HUDEP-2 (cell line): Measurements from ENCODE around the gene LIPM.
A peak's percentile ranks its signal among the peaks of the same experiment; 100 is the strongest.

Source experiments
- DNase-seq, 76 experiments: peaks; one replicate each; lab custom pipeline; 2025; ENCODE audit not compliant: unreplicated experiment in 76 of 76; lab: John Stamatoyannopoulos, UW

Gene LIPM

GRCh38 chr10:88800152-88801125 lies 2.1 kb upstream of the LIPM start:
- peak in 68 of 76 experiments; percentile 7 to 87 (median 54) for DNase-seq

GRCh38 chr10:88803641-88804040 lies 1.1 kb downstream of the LIPM start:
- no peak for DNase-seq

DNA sequence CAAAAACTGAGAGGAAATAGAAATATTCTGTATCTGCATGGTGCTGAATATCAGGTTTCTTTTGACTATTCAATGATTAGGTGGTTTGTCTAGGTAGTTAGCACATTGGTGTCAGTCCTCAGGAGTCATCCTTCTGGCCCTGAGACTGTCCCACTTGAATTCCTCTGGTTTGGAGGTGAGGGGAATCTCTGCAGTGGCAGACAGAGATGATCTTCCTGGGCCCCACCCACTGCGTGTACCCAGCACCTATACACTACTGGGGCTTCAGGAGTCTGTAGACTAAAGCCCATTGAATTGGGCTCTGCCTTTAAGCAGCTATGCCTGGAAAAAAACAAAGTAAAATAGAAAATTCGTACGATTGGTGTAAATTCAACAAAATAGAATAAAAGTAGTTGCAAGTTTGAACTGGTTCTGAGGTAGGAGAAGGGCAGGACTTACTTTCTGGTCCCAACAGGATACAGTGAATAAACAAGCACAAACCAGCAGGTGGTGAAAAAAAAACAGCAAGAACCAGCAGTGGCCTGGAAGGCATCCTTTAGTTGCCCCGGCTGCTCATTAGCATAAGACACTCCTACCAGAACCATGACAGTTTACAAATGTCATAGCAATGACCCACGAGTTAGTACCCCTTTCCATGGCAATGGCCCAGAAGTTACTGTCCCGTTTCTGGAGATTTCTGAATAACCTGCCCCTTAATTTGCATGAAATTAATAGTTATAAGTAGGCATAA lies 1.7 kb downstream of the LIPM start:
- DNase-seq: no peak

GRCh38 chr10:88805361-88805760 lies 2.8 kb downstream of the LIPM start:
- no peak for DNase-seq

GRCh38 chr10:88805924-88806323 lies 3.4 kb downstream of the LIPM start:
- DNase-seq: no peak

DNA sequence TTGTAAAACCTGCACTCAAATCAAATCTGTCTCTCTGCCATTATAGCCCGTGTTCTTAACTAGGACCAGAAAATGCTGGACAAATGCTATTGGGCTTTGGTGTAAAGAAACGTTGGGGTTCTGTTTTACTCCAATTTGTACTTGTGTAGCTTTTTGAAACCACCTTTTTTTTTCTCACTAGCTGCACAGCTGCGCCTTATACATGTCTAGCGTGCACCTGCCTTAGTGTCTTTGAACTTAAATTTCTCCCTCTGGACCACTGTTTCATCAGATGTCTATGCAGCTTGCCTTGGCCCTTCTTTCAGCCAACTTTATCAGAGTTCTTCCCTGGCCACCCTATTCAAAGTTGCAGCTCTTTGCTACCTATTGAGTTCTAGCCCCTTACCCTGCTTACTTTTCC lies 7.1 kb downstream of the LIPM start:
- no peak for DNase-seq

DNA sequence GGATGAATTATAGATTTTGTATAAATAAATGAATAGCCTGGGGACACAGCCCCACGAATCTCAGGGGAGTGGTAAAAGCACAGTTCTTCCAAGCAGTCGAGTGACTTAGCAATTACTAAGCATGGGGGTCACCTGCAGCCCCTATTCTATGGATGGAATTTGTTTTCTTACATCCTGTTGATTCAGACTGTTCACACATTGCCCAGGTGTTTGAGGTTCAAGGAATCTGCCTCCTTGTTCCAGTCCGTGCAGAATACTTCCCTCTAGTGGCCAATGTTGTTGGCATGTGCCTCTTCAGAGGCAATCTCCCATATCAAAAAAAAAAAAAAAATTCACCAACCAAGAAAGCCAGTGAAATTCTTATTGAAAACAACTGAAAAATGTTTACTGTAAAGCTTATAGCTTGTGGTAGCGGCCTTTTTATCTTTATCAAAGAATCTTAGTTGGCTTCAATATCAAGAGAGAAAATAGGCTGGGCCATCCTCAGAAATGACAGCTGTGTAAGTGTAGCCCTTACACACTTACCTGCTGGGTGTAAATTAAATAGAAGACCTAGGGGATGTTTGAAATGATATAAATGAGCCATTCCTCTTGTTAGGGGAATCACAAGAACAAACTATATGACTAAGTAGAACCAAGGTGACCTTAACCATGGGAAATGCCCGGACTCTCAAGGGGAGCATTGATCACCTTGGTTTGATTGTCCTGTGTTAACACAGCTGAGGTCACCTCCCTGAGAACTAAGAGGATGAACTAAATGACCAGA lies 7.8 kb downstream of the LIPM start:
- DNase-seq: peak in 24 of 76 experiments; percentile 2 to 55 (median 12)

- DNase-seq: no peak
Measured at GRCh38 chr10:88813200-88813599, 10.7 kb downstream of the LIPM start.

GRCh38 chr10:88819290-88819689 lies 16.8 kb downstream of the LIPM start:
- DNase-seq: no peak

- no peak for DNase-seq
Measured at GRCh38 chr10:88820748-88821401, 18.3 kb downstream of the LIPM start.

DNA sequence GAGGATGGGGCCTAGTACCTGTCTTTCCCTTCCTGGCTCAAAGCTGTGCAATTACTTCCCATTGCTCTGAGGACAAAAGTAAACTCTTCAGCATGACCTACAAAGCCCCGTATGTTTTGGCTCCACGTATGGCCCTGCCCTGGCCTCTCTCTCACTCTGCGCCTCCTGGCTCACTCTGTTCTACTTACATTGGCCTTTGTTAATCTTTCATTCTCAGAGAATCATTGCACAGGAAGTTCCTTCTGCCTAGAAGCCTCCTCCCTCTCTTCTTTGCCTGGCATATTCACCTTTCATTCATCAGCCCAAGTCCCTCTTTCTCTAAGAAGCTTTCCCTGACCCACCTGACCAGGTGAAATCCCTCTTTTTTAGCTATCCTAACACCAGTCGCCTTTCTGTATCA lies 23.9 kb downstream of the LIPM start:
- no peak for DNase-seq

- DNase-seq: no peak
Measured at GRCh38 chr10:88827671-88828070, 25.1 kb downstream of the LIPM start.

DNA sequence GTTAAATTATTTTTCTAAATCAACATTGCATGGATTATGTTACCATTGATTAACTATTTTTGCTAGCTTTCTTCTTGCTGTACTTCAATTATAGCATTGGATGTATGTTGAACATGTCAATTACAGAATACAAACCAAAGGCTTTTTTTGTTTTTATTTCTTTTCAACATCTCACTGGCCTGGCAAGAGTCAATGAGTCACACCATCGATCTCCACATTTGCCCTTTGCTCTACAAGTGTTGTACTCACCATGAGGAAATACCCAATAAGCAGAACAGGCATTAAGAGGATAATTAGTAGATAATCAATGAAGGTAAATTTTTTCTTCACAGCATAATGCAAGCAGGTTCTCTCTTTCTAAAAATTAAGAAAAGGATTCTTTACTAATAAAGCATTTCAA lies 25.8 kb downstream of the LIPM start:
- no peak for DNase-seq

- DNase-seq: peak in 49 of 76 experiments; percentile 1 to 87 (median 21)
Measured at GRCh38 chr10:88830643-88831268, 28.2 kb downstream of the LIPM start.

GRCh38 chr10:88831709-88832108 lies 29.2 kb downstream of the LIPM start:
- no peak for DNase-seq

DNA sequence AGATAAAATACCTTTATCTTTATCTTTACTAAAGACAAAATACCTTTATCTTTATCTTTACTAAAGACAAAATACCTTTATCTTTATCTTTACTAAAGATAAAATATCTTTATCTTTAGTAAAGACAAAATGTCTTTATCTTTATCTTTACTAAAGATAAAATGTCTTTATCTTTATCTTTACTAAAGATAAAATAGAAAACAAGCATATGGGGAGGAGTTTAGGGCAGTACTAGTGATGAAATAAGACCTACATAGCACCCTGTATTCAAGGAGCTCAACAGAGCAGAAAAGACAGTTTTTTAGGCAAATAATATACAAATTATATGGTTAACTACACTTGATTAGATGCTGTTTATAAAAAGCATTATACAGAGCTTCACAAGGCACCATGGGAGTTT lies 29.8 kb downstream of the LIPM start:
- DNase-seq: no peak

DNA sequence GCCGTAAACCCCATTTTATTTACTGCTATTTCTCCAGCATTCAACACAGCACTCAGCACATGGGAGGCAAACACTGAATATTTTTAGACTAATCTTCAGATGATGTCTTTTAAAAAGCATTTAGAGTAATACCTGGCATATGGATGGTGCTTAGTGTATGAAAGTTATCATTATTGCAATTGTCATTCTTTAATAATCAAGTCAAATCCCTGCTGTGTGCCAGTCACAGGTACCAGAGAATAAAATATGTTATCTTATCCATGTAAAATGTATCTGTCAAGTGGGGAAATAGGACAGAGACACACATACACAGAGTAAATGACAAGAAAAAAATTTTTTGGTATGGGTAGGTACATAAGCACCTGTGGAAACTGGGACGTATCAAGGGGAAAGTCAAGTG lies 30.6 kb downstream of the LIPM start:
- no peak for DNase-seq

DNA sequence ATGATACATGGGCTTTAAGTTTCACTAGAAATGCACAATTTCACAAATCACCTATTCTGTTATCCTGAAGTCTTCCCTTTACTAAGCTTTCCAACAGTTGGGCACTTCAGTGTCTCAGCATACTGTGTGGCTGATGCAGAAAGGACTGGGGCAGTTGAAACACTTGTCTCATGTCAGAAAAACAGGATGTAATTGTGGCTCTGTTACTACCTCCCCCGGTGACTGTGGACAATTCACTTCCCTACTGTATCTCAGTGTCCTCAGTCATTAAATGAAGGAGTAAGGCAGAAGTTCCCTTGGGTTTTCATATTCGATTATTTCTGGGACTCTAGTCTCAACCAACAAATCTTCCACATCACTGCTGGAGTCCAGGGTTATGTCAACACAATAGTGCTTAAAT lies 31.2 kb downstream of the LIPM start:
- DNase-seq: no peak

- peak in 69 of 76 experiments; percentile 7 to 81 (median 54) for DNase-seq
Measured at GRCh38 chr10:88835096-88835909, 32.8 kb downstream of the LIPM start.
